ENCODE measurements around the gene AGER. TPM values are rescaled to one million over a fixed set of nuclear protein-coding genes. Genes with fewer than 3 reads are reported as not detected.
"Not testable (repeated sequence)": the region's sequence is repeated elsewhere in the genome, so short reads cannot be mapped to it uniquely, and the experiment has no call there.

The AGER gene
- total and polyA plus RNA-seq, 2 donors (not counting 3 experiments of a cell fraction or from before 2014, with no cell fraction given), result 5.1 to 18.5 TPM

- FAIRE-seq (peak; percentile 59), DNase-seq (ENCODE audit: low read depth, low spot score) (peak; percentile 38)
- no peaks in the 10 kb centered on the region for H4K20me1 ChIP-seq (replicated peaks; ENCODE audit: control insufficient read depth, extremely low read depth, insufficient read depth, low read length)
- H3K79me2 ChIP-seq (ENCODE audit: control insufficient read depth, insufficient read depth, low read length), result peaks cover 21% of the 10 kb centered on the region
- intact Hi-C loops (cut with micrococcal nuclease), result no loop called here
- H3K36me3 ChIP-seq (ENCODE audit: control insufficient read depth in 2 of 2, extremely low read depth in 1 of 2, insufficient read depth in 2 of 2, low read length in 2 of 2), result peaks cover 3 to 25% of the 10 kb centered on the region in 2 experiments
- H3K9me1 ChIP-seq (replicated peaks; ENCODE audit: control insufficient read depth, extremely low read depth, insufficient read depth, low read length), result no peaks in the 10 kb centered on the region
- ChIA-PET POLR2A (interaction anchor here (1.2 kb wide), 1 partner anchor 8 kb away, joined by 4 read pairs; no protein-coding TSS in a partner anchor), CTCF (interaction anchor here (1.1 kb wide), 1 partner anchor 8 kb away, joined by 3 read pairs; no protein-coding TSS in a partner anchor)
- dilution Hi-C loops (cut with MboI; ENCODE audit: extremely low pct_ligation_motif_present, low sequenced_read_pairs), result no loop called here
- H3K4me3 ChIP-seq (replicated peaks in 1 of 3; ENCODE audit: insufficient read depth in 1 of 3, low read depth in 1 of 3, low read length in 3 of 3), result no peak overlapping the region
- no peak overlapping the region for H2AFZ ChIP-seq (ENCODE audit: low read depth, low read length)
- peak overlapping the region; percentile 18 for H3K27ac ChIP-seq (ENCODE audit: insufficient read depth, low read depth, low read length)
- peaks cover 33% of the 10 kb centered on the region for H3K4me1 ChIP-seq (ENCODE audit: control insufficient read depth, extremely low read depth, insufficient read depth, low read length)
- peak; percentile 31 for TF ChIP-seq POLR2AphosphoS5 (IDR thresholded peaks at IDR 0.05; ENCODE audit: insufficient read depth, low read depth, low read length)
- TF ChIP-seq CTCF (IDR thresholded peaks at IDR 0.05; ENCODE audit: extremely low read depth in 1 of 2, insufficient read depth in 1 of 2, low read depth in 1 of 2, low read length in 2 of 2), result no peak
- peak; percentile 25 for TF ChIP-seq POLR2A (IDR thresholded peaks at IDR 0.05; ENCODE audit: low read depth, low read length)
- no peak for TF ChIP-seq MAX (IDR thresholded peaks at IDR 0.05; ENCODE audit: insufficient read depth, insufficient read length)
- H3K4me2 ChIP-seq (ENCODE audit: insufficient read depth, low read length), result no peak overlapping the region
- BruUV-seq (replicated peaks), result no TSS peak
- H3K9me3 ChIP-seq (replicated peaks; ENCODE audit: control insufficient read depth, insufficient read depth, low read length), result no peaks in the 10 kb centered on the region
- H3K9ac ChIP-seq (replicated peaks; ENCODE audit: extremely low read depth, insufficient read depth, low read length), result no peak overlapping the region
- H3K27me3 ChIP-seq (ENCODE audit: control insufficient read depth in 2 of 2, insufficient read depth in 2 of 2, low read length in 2 of 2), result no peaks in the 10 kb centered on the region
Observed at GRCh38 chr6:32187009-32187709, 3.1 kb upstream of the AGER start.

- ChIA-PET CTCF (interaction anchor here (1.1 kb wide), 1 partner anchor 9 kb away, joined by 3 read pairs; no protein-coding TSS in a partner anchor), POLR2A (interaction anchor here (1.2 kb wide), 1 partner anchor 9 kb away, joined by 4 read pairs; no protein-coding TSS in a partner anchor)
- Histone ChIP-seq H3K36me3 (ENCODE audit: control insufficient read depth in 2 of 2, extremely low read depth in 1 of 2, insufficient read depth in 2 of 2, low read length in 2 of 2) (peaks cover 3 to 26% of the 10 kb centered on the region in 2 experiments), H3K4me1 (ENCODE audit: control insufficient read depth, extremely low read depth, insufficient read depth, low read length) (peaks cover 27% of the 10 kb centered on the region), H3K27ac (ENCODE audit: insufficient read depth, low read depth, low read length) (peak overlapping the region; percentile 18), H3K79me2 (ENCODE audit: control insufficient read depth, insufficient read depth, low read length) (peaks cover 19% of the 10 kb centered on the region)
- H3K4me2 ChIP-seq (ENCODE audit: insufficient read depth, low read length); H2AFZ ChIP-seq (ENCODE audit: low read depth, low read length); H3K27me3 ChIP-seq (ENCODE audit: control insufficient read depth in 2 of 2, insufficient read depth in 2 of 2, low read length in 2 of 2); H4K20me1 ChIP-seq (replicated peaks; ENCODE audit: control insufficient read depth, extremely low read depth, insufficient read depth, low read length); BruUV-seq (replicated peaks); H3K9me1 ChIP-seq (replicated peaks; ENCODE audit: control insufficient read depth, extremely low read depth, insufficient read depth, low read length); dilution Hi-C loops (cut with MboI; ENCODE audit: extremely low pct_ligation_motif_present, low sequenced_read_pairs); H3K4me3 ChIP-seq (replicated peaks in 1 of 3; ENCODE audit: insufficient read depth in 1 of 3, low read depth in 1 of 3, low read length in 3 of 3); DNase-seq (ENCODE audit: low read depth, low spot score); intact Hi-C loops (cut with micrococcal nuclease); FAIRE-seq; H3K9ac ChIP-seq (replicated peaks; ENCODE audit: extremely low read depth, insufficient read depth, low read length); H3K9me3 ChIP-seq (replicated peaks; ENCODE audit: control insufficient read depth, insufficient read depth, low read length): not testable (repeated sequence)
Observed at GRCh38 chr6:32186151-32186840, 2.2 kb upstream of the AGER start.

GRCh38 chr6:32185681-32186131 lies 1.7 kb upstream of the AGER start:
- BruUV-seq (replicated peaks); H3K4me2 ChIP-seq (ENCODE audit: insufficient read depth, low read length); H3K27me3 ChIP-seq (ENCODE audit: control insufficient read depth in 2 of 2, insufficient read depth in 2 of 2, low read length in 2 of 2); intact Hi-C loops (cut with micrococcal nuclease); H3K9ac ChIP-seq (replicated peaks; ENCODE audit: extremely low read depth, insufficient read depth, low read length); H3K9me3 ChIP-seq (replicated peaks; ENCODE audit: control insufficient read depth, insufficient read depth, low read length); H3K9me1 ChIP-seq (replicated peaks; ENCODE audit: control insufficient read depth, extremely low read depth, insufficient read depth, low read length); H4K20me1 ChIP-seq (replicated peaks; ENCODE audit: control insufficient read depth, extremely low read depth, insufficient read depth, low read length); H3K4me3 ChIP-seq (replicated peaks in 1 of 3; ENCODE audit: insufficient read depth in 1 of 3, low read depth in 1 of 3, low read length in 3 of 3); H2AFZ ChIP-seq (ENCODE audit: low read depth, low read length); dilution Hi-C loops (cut with MboI; ENCODE audit: extremely low pct_ligation_motif_present, low sequenced_read_pairs): not testable (repeated sequence)
- Histone ChIP-seq H3K79me2 (ENCODE audit: control insufficient read depth, insufficient read depth, low read length) (peaks cover 19% of the 10 kb centered on the region), H3K36me3 (ENCODE audit: control insufficient read depth in 2 of 2, extremely low read depth in 1 of 2, insufficient read depth in 2 of 2, low read length in 2 of 2) (peaks cover 3 to 32% of the 10 kb centered on the region in 2 experiments), H3K4me1 (ENCODE audit: control insufficient read depth, extremely low read depth, insufficient read depth, low read length) (peaks cover 24% of the 10 kb centered on the region), H3K27ac (ENCODE audit: insufficient read depth, low read depth, low read length) (peak overlapping the region; percentile 18)
- FAIRE-seq (peak; percentile 84), DNase-seq (ENCODE audit: low read depth, low spot score) (peak; percentile 73)
- ChIA-PET POLR2A (interaction anchor here (0.6 to 0.7 kb wide), 2 partner anchors 111 to 287 kb away, joined by 3 read pairs; no protein-coding TSS in a partner anchor), CTCF (interaction anchor here (1.1 kb wide), 1 partner anchor 10 kb away, joined by 3 read pairs; no protein-coding TSS in a partner anchor)

Measured in endothelial cell of umbilical vein (primary cell).